MM.1S (cell line): ENCODE results near the gene IL1RAP.

Experiments used
- DNase-seq: peaks from one replicate; pipeline ENCODE4 v3.0.0-alpha.2; 2015
- H2AFZ ChIP-seq: fragments of 300-600 bp; sonication (generic); 2 replicates; pipeline ENCODE4 v1.6.0; 2016; ENCODE audit warnings: antibody characterized with exemption, low read length
- H3F3A ChIP-seq: fragments of 300-600 bp; sonication (generic); 2 replicates; pipeline ENCODE4 v1.6.1; 2016; ENCODE audit warnings: mild to moderate bottlenecking, antibody characterized with exemption, low read length, moderate library complexity, mixed read lengths; ENCODE audit not compliant: insufficient read depth
- H3K27ac ChIP-seq: fragments of 300-600 bp; sonication (generic); 2 replicates; pipeline ENCODE4 v1.5.1; 2016; ENCODE audit warnings: mild to moderate bottlenecking, low read length
- H3K27me3 ChIP-seq: fragments of 300-600 bp; sonication (generic); replicated peaks from 2 replicates; pipeline ENCODE4 v1.6.0; 2016; ENCODE audit warnings: low read length; ENCODE audit not compliant: insufficient read depth
- H3K36me3 ChIP-seq: fragments of 300-600 bp; sonication (generic); replicated peaks from 2 replicates; pipeline ENCODE4 v1.6.1; 2016; ENCODE audit warnings: mild to moderate bottlenecking, low read length, mixed read lengths; ENCODE audit not compliant: insufficient read depth
- H3K4me1 ChIP-seq: fragments of 300-600 bp; sonication (generic); 2 replicates; pipeline ENCODE4 v1.6.1; 2016; ENCODE audit warnings: low read length, mixed read lengths
- H3K4me2 ChIP-seq: fragments of 300-600 bp; sonication (generic); 2 replicates; pipeline ENCODE4 v1.6.0; 2016; ENCODE audit warnings: low read depth, low read length
- H3K4me3 ChIP-seq: fragments of 300-600 bp; sonication (generic); 2 replicates; pipeline ENCODE4 v1.5.1; 2016; ENCODE audit warnings: low read length, mixed read lengths
- H3K79me2 ChIP-seq: fragments of 300-600 bp; sonication (generic); 2 replicates; pipeline ENCODE4 v1.6.1; 2016; ENCODE audit warnings: mixed run types, low read length, mixed read lengths
- H3K9ac ChIP-seq: fragments of 300-600 bp; sonication (generic); 2 replicates; pipeline ENCODE4 v1.6.1; 2016; ENCODE audit warnings: low read length, mixed read lengths
- H3K9me2 ChIP-seq: fragments of 300-600 bp; sonication (generic); replicated peaks from 2 replicates; pipeline ENCODE4 v1.6.1; 2016; ENCODE audit warnings: mild to moderate bottlenecking, low read length, mixed read lengths; ENCODE audit not compliant: insufficient read depth
- H3K9me3 ChIP-seq: fragments of 300-600 bp; sonication (generic); replicated peaks from 2 replicates; pipeline ENCODE4 v1.6.1; 2016; ENCODE audit warnings: mild to moderate bottlenecking, low read length, mixed read lengths; ENCODE audit not compliant: insufficient read depth
- H4K20me1 ChIP-seq: fragments of 300-600 bp; sonication (generic); 2 replicates; pipeline ENCODE4 v1.6.1; 2016; ENCODE audit warnings: mild to moderate bottlenecking, low read length, moderate library complexity, mixed read lengths; ENCODE audit not compliant: insufficient read depth
- EZH2 ChIP-seq: fragments of 300-600 bp; sonication (generic); optimal IDR thresholded peaks from 2 replicates; pipeline ENCODE3; 2017; ENCODE audit warnings: low read depth, mild to moderate bottlenecking, antibody characterized with exemption, low read length, mixed read lengths
- EZH2phosphoT487 ChIP-seq: fragments of 300-600 bp; sonication (generic); IDR thresholded peaks from 2 replicates; pipeline ENCODE4 v1.6.1; 2018; ENCODE audit warnings: antibody characterized with exemption, low read length
- TF ChIP-seq, protein P1 (sequence below): fragments of 300-600 bp; sonication (generic); IDR thresholded peaks from 2 replicates; pipeline ENCODE4 v1.5.1; 2016; ENCODE audit warnings: antibody characterized with exemption, low read length, mixed read lengths

IL1RAP gene

DNA sequence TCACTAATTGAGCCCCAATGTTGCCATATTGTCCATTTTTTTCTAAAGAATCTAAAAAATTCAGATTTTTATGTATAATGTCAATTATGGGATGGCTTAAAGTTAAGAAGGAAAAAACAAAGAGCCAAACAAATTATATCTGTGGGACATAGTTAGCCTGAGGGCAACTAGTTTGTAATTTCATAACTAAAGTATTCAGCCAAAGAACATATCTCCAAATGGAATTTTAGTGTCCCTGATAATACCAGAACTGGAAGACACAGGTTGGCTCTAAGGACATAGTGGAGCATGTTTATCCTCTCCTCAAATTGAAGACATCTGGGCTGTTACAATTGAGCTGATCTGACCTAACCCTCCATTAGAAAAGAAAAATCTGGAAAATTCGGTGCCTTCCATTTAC lies 144.2 kb downstream of the IL1RAP start:
- no peaks in the 10 kb centered on the region for H3F3A ChIP-seq
- H4K20me1 ChIP-seq = no peaks in the 10 kb centered on the region
- H3K79me2 ChIP-seq = no peaks in the 10 kb centered on the region
- H3K27me3 ChIP-seq = no peaks in the 10 kb centered on the region
- no peaks in the 10 kb centered on the region for H3K36me3 ChIP-seq
- no peaks in the 10 kb centered on the region for H3K9me2 ChIP-seq
- no peak overlapping the region for H3K4me2 ChIP-seq
- H3K4me1 ChIP-seq = no peaks in the 10 kb centered on the region
- TF ChIP-seq EZH2 (no peak), EZH2phosphoT487 (no peak)
- TF ChIP-seq, protein P1, sequence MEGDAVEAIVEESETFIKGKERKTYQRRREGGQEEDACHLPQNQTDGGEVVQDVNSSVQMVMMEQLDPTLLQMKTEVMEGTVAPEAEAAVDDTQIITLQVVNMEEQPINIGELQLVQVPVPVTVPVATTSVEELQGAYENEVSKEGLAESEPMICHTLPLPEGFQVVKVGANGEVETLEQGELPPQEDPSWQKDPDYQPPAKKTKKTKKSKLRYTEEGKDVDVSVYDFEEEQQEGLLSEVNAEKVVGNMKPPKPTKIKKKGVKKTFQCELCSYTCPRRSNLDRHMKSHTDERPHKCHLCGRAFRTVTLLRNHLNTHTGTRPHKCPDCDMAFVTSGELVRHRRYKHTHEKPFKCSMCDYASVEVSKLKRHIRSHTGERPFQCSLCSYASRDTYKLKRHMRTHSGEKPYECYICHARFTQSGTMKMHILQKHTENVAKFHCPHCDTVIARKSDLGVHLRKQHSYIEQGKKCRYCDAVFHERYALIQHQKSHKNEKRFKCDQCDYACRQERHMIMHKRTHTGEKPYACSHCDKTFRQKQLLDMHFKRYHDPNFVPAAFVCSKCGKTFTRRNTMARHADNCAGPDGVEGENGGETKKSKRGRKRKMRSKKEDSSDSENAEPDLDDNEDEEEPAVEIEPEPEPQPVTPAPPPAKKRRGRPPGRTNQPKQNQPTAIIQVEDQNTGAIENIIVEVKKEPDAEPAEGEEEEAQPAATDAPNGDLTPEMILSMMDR = no peak
- no peak for DNase-seq
- no peak overlapping the region for H3K4me3 ChIP-seq
- H3K27ac ChIP-seq = no peak overlapping the region
- no peaks in the 10 kb centered on the region for H3K9me3 ChIP-seq
- no peak overlapping the region for H2AFZ ChIP-seq
- H3K9ac ChIP-seq = no peak overlapping the region

DNA sequence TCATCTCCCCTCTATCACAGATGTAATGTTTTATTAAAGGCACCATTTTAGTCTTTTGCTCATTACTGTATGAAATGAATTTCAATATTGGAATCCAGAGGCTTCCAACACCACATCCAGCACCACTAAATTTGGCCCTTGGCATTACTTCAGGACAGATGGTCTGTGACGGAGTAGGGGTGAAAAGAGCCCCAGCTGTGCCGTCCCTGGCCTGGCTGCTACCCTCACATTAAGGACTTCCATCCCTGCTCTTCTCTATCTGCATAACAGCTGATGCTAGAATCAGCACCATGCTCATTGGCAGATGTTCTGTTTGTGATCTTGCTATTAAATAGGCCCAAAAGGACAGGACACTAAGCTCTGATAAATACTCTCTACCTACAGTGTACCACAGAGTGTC lies 152.9 kb downstream of the IL1RAP start:
- no peak overlapping the region for H3K9ac ChIP-seq
- no peaks in the 10 kb centered on the region for H3K79me2 ChIP-seq
- no peaks in the 10 kb centered on the region for H3K36me3 ChIP-seq
- no peaks in the 10 kb centered on the region for H3K9me3 ChIP-seq
- no peaks in the 10 kb centered on the region for H3F3A ChIP-seq
- no peak for DNase-seq
- H3K27me3 ChIP-seq = no peaks in the 10 kb centered on the region
- H3K4me2 ChIP-seq = no peak overlapping the region
- no peaks in the 10 kb centered on the region for H3K9me2 ChIP-seq
- no peak overlapping the region for H2AFZ ChIP-seq
- no peak overlapping the region for H3K4me3 ChIP-seq
- H4K20me1 ChIP-seq = no peaks in the 10 kb centered on the region
- H3K27ac ChIP-seq = no peak overlapping the region
- TF ChIP-seq, protein P1 = no peak
- TF ChIP-seq EZH2phosphoT487 (no peak), EZH2 (no peak)
- no peaks in the 10 kb centered on the region for H3K4me1 ChIP-seq

DNA sequence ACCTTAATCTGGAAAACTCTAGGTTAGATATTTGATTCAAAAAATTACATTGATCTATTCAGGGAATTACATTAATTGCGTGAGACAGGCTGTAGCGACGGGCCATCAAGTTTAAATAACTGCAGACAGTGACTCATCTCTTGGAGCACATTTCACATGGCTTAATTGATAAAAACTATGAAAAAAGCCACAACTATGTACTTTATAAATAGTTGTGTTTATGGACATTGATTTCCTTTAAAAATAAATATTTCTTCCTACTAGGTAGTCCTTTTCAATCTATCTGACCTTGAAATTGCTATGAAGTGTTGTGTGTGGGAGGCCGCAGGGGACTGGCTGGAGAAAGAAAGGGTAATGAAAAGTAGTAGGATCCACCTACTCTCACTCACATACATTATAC lies 157.8 kb downstream of the IL1RAP start:
- Histone ChIP-seq H3K4me2 (no peak overlapping the region), H3K9ac (no peak overlapping the region), H4K20me1 (no peaks in the 10 kb centered on the region), H3K27ac (no peak overlapping the region), H3K36me3 (no peaks in the 10 kb centered on the region), H2AFZ (no peak overlapping the region), H3F3A (no peaks in the 10 kb centered on the region), H3K4me3 (no peak overlapping the region), H3K9me2 (no peaks in the 10 kb centered on the region), H3K9me3 (no peaks in the 10 kb centered on the region), H3K27me3 (no peaks in the 10 kb centered on the region), H3K79me2 (no peaks in the 10 kb centered on the region), H3K4me1 (no peaks in the 10 kb centered on the region)
- no peak for DNase-seq
- TF ChIP-seq, protein P1 = no peak
